ENCODE data around the gene TGDS.

TGDS gene

GRCh38 chr13:94612050-94612449 lies 16.1 kb upstream of the TGDS start:
- in situ Hi-C loops (cut with MboI; ENCODE audit: low sequenced_read_pairs, unreplicated experiment): loop anchor here (10.0 to 25.0 kb wide), 2 partner anchors 167 to 800 kb away; no protein-coding TSS in a partner anchor
- DNase-seq (ENCODE audit: low spot score): no peak
- TF ChIP-seq, protein P1, sequence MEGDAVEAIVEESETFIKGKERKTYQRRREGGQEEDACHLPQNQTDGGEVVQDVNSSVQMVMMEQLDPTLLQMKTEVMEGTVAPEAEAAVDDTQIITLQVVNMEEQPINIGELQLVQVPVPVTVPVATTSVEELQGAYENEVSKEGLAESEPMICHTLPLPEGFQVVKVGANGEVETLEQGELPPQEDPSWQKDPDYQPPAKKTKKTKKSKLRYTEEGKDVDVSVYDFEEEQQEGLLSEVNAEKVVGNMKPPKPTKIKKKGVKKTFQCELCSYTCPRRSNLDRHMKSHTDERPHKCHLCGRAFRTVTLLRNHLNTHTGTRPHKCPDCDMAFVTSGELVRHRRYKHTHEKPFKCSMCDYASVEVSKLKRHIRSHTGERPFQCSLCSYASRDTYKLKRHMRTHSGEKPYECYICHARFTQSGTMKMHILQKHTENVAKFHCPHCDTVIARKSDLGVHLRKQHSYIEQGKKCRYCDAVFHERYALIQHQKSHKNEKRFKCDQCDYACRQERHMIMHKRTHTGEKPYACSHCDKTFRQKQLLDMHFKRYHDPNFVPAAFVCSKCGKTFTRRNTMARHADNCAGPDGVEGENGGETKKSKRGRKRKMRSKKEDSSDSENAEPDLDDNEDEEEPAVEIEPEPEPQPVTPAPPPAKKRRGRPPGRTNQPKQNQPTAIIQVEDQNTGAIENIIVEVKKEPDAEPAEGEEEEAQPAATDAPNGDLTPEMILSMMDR (IDR thresholded peaks at IDR 0.05; ENCODE audit: borderline replicate concordance, control extremely low read depth, extremely low read depth, insufficient read depth, missing control alignments): no peak

- TF ChIP-seq, protein P1 (IDR thresholded peaks at IDR 0.05; ENCODE audit: borderline replicate concordance, control extremely low read depth, extremely low read depth, insufficient read depth, missing control alignments): no peak
- in situ Hi-C loops (cut with MboI; ENCODE audit: low sequenced_read_pairs, unreplicated experiment): loop anchor here (10.0 to 25.0 kb wide), 2 partner anchors 166 to 802 kb away; no protein-coding TSS in a partner anchor
- DNase-seq (ENCODE audit: low spot score): no peak
Measured at GRCh38 chr13:94610475-94610874, 14.5 kb upstream of the TGDS start.

DNA sequence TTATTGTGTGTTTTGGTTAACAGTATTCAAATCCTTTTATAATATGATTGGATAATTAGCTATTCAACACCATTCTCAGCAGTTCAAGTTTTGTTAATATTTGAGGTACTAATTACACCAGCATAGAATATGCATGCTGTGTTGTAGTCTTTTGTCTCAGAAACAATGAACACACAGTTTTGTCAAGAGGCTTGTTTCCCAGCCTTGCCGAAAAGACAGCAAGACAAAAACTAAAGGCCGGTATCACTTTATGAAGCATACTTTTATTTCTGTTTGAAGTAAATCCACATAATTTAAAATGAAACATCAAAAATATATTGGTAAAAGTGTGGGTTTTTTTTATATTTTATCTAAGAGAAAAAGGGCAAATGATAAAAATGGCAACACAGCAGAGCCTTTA lies 13.2 kb upstream of the TGDS start:
- no peak for DNase-seq (ENCODE audit: low spot score)
- TF ChIP-seq, protein P1 (IDR thresholded peaks at IDR 0.05; ENCODE audit: borderline replicate concordance, control extremely low read depth, extremely low read depth, insufficient read depth, missing control alignments): no peak
- in situ Hi-C loops (cut with MboI; ENCODE audit: low sequenced_read_pairs, unreplicated experiment): loop anchor here (25.0 kb wide), 1 partner anchor 803 kb away; no protein-coding TSS in a partner anchor

DNA sequence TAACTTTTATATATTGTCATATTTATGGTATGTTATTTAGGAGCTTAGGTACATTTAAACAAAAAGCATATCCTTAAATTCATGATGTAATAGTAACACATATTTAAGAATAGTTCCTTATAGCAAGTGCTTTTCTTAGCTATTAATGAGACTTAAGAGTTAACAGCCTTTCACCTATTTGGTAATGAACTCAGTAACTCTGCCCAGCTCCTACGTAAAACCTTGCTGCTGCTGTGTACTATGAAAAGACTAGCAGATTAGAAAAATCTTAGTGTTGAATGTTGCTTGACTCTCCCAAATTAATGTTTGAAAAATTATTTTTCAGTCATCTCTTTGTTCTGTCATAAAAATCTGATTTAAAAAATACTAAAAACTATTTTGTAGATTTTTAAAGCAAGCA lies 12.6 kb upstream of the TGDS start:
- DNase-seq (ENCODE audit: low spot score): no peak

DNA sequence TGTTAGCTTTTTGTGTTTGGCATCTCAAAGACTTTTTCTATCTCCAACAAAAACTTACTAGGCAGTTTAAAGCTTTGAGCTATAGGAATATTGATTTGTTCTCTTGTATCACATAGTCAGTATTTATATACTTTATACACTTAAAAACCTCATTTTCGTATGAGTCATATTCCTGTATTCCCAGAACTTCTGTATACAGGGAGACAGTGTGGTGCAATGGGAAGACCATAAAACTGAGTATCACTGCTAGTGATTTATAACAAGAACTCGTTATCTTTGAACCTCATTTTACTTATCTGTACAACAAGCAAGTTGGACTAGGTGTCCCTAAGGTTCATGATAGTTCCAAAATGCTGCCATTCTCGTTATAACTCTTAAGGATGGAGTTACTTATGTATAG lies 12.0 kb upstream of the TGDS start:
- TF ChIP-seq, protein P1 (IDR thresholded peaks at IDR 0.05; ENCODE audit: borderline replicate concordance, control extremely low read depth, extremely low read depth, insufficient read depth, missing control alignments): no peak
- no peak for DNase-seq (ENCODE audit: low spot score)
- in situ Hi-C loops (cut with MboI; ENCODE audit: low sequenced_read_pairs, unreplicated experiment): loop anchor here (25.0 kb wide), 1 partner anchor 804 kb away; no protein-coding TSS in a partner anchor

More for the DNA sequence above, 12.6 kb upstream of the TGDS start:
- in situ Hi-C loops (cut with MboI; ENCODE audit: low sequenced_read_pairs, unreplicated experiment): loop anchor here (25.0 kb wide), 1 partner anchor 804 kb away; no protein-coding TSS in a partner anchor
- TF ChIP-seq, protein P1 (IDR thresholded peaks at IDR 0.05; ENCODE audit: borderline replicate concordance, control extremely low read depth, extremely low read depth, insufficient read depth, missing control alignments): no peak

DNA sequence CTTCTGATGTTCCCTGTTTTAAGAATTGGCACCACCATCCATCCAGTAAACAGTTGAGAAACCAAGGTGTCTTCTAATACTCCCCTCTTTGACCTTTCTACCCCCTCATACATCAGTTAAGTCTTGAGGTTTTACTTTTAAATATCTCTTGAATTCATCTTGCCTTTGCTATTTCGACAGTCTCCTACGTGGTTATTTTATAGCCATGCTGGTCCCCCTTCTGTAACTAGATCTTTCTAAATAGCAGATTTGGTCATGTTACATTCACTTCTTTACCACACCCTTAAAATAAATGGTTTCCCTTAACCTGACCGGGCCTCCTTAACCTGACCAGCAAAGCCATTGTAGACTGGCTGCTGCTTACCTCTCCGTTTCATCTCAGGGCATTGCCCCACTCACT lies 11.1 kb upstream of the TGDS start:
- DNase-seq (ENCODE audit: low spot score): no peak
- TF ChIP-seq, protein P1 (IDR thresholded peaks at IDR 0.05; ENCODE audit: borderline replicate concordance, control extremely low read depth, extremely low read depth, insufficient read depth, missing control alignments): no peak
- in situ Hi-C loops (cut with MboI; ENCODE audit: low sequenced_read_pairs, unreplicated experiment): loop anchor here (25.0 kb wide), 1 partner anchor 805 kb away; no protein-coding TSS in a partner anchor

All from GM13976 (cell line).